HepG2 (cell line): ENCODE data around the gene CCNT2. TPM values are rescaled to one million over a fixed set of nuclear protein-coding genes. Genes with fewer than 3 reads are reported as not detected.

Experiments
- polyA plus RNA-seq, 8 experiments: library from polyadenylated mRNA; depleted of rRNA in 3 of 8; stranded (reverse) in 7 of 8; unstranded in 1 of 8; fragments of >200 nt; fragmentation: Illumina TruSeq in 4 of 8; extraction: Trizol in 4 of 8; gene quantifications; 2 replicates each; pipeline versions ENCODE4 v1.2.1 to v1.2.3, GENCODE V29; 2011 to 2016; ENCODE audit warnings: low read depth in 4 of 8, missing spikeins in 1 of 8, mixed read lengths in 1 of 8; ENCODE audit not compliant: insufficient read depth in 1 of 8
- total RNA-seq, 5 experiments: library from RNA; depleted of rRNA; stranded (reverse); fragments of >200 nt; fragmentation: Illumina TruSeq; extraction: Trizol; gene quantifications; 2 replicates each; pipeline ENCODE4 v1.2.3, GENCODE V29; 2016; ENCODE audit warnings: low read depth in 1 of 5

The CCNT2 gene
- total and polyA plus RNA-seq, 2 of the 13 experiments (the other 11 are each of a cell fraction or from before 2014, with no cell fraction given) = 22.1 to 34.4 TPM

Other genes starting within 250 kb of the CCNT2 start
- gene TMEM163, start 199.8 kb upstream of the CCNT2 start, total RNA-seq (2016; rRNA removed; fragmentation: Illumina TruSeq; extraction: Trizol) = not detected in 2 replicates
- gene TMEM163, start 199.8 kb upstream of the CCNT2 start, polyA plus RNA-seq (2011; rRNA removed) = 0.05 TPM in 1 of 2 replicates, not detected in the other
- not detected in 2 replicates for gene ACMSD, start 80.2 kb upstream of the CCNT2 start, total RNA-seq (2016; rRNA removed; fragmentation: Illumina TruSeq; extraction: Trizol)
- gene ACMSD, start 80.2 kb upstream of the CCNT2 start, polyA plus RNA-seq (2011; rRNA removed) = 0.05 TPM in 1 of 2 replicates, not detected in the other
- not detected in 2 replicates for gene MAP3K19, start 128.6 kb downstream of the CCNT2 start, total RNA-seq (2016; rRNA removed; fragmentation: Illumina TruSeq; extraction: Trizol)
- gene MAP3K19, start 128.6 kb downstream of the CCNT2 start, polyA plus RNA-seq (2011; rRNA removed) = not detected in 2 replicates
- 48.8 and 61.5 TPM in 2 replicates for gene RAB3GAP1, start 133.5 kb downstream of the CCNT2 start, total RNA-seq (2016; rRNA removed; fragmentation: Illumina TruSeq; extraction: Trizol)
- 15.2 and 16.7 TPM in 2 replicates for gene RAB3GAP1, start 133.5 kb downstream of the CCNT2 start, polyA plus RNA-seq (2011; rRNA removed)